ENCODE results near the gene GAREM1. TPM values are rescaled to one million over a fixed set of nuclear protein-coding genes. Genes with fewer than 3 reads are reported as not detected.
A peak's percentile ranks its signal among the peaks of the same experiment; 100 is the strongest.

The GAREM1 gene
- total RNA-seq, 1 donor from 2014 or later: 11.5 TPM

DNA sequence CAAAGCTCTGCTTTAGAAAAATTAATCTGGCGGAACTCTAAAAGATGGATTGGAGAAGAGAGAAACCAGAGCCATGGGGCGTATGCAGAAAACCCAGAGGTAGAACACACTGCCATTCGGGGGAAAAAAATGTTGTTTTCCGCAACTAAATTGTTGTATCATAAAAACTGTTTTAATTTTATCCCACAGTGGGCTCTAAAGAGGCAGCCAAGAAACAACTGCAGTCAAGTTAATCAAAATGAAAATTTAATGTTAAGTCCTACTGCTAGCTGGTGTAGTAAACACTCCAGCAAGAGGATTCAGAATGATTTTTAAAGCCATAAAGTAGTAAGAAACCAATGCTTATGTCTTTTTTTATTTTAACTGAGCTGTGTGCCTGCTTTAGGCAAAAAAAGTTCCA lies 69.1 kb downstream of the GAREM1 start:
- no peak overlapping the region for H3K27ac ChIP-seq
- TF ChIP-seq, protein P1, sequence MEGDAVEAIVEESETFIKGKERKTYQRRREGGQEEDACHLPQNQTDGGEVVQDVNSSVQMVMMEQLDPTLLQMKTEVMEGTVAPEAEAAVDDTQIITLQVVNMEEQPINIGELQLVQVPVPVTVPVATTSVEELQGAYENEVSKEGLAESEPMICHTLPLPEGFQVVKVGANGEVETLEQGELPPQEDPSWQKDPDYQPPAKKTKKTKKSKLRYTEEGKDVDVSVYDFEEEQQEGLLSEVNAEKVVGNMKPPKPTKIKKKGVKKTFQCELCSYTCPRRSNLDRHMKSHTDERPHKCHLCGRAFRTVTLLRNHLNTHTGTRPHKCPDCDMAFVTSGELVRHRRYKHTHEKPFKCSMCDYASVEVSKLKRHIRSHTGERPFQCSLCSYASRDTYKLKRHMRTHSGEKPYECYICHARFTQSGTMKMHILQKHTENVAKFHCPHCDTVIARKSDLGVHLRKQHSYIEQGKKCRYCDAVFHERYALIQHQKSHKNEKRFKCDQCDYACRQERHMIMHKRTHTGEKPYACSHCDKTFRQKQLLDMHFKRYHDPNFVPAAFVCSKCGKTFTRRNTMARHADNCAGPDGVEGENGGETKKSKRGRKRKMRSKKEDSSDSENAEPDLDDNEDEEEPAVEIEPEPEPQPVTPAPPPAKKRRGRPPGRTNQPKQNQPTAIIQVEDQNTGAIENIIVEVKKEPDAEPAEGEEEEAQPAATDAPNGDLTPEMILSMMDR (IDR thresholded peaks at IDR 0.05): no peak
- no peak overlapping the region for H3K4me3 ChIP-seq
- H3K36me3 ChIP-seq: no peaks in the 10 kb centered on the region
- intact Hi-C loops (cut with DNase I): no loop called here
- ATAC-seq (no peak), DNase-seq (no peak)
- no peaks in the 10 kb centered on the region for H3K9me3 ChIP-seq
- no peaks in the 10 kb centered on the region for H3K4me1 ChIP-seq
- H3K27me3 ChIP-seq: no peaks in the 10 kb centered on the region

DNA sequence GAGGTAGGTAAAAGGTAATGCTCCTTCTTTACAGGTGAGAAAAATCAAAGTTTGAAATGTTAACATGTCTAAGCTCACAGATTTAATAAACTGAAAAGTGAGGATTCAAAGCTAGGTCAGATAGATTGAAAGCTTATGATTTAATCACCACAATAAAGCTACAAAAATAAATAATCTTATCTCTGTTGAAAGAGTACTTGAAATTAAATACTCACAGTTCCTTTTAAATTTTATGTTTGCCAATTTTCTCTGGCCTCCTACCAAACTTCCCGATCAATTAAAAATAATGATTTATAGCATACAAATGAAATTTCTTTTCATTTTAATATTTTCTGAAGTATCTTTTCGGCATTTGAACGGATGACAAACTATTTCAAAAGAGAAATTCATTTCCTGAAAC lies 77.3 kb downstream of the GAREM1 start:
- no peak for DNase-seq
- H3K9me3 ChIP-seq: no peaks in the 10 kb centered on the region
- H3K36me3 ChIP-seq: no peaks in the 10 kb centered on the region
- TF ChIP-seq, protein P1 (IDR thresholded peaks at IDR 0.05): no peak
- ATAC-seq: no peak
- intact Hi-C loops (cut with DNase I): no loop called here
- H3K27ac ChIP-seq: no peak overlapping the region
- H3K27me3 ChIP-seq: no peaks in the 10 kb centered on the region
- H3K4me3 ChIP-seq: no peak overlapping the region
- no peaks in the 10 kb centered on the region for H3K4me1 ChIP-seq

DNA sequence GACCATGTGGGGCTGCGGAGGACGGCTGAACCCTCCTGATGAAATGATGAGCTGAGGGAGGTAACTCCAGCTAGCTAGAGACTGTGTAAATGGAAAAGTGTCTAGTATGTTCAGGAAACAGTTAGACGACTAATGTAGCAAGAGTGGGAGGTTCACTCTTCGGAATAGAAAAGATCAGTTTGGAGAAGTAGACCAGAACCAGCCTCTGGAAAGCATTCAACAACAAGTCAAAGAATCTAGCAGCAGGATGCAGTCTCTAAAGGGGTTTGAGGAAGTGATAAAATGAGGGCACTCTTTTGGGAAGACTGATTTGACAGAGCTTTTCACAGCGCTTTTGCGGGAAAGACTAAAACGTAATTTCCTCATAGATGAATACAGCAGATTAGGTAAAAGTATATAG lies 79.6 kb downstream of the GAREM1 start:
- no peak overlapping the region for H3K4me3 ChIP-seq
- H3K27me3 ChIP-seq: no peaks in the 10 kb centered on the region
- TF ChIP-seq, protein P1 (IDR thresholded peaks at IDR 0.05): no peak
- ATAC-seq: no peak
- no peaks in the 10 kb centered on the region for H3K9me3 ChIP-seq
- H3K4me1 ChIP-seq: no peaks in the 10 kb centered on the region
- DNase-seq: no peak
- intact Hi-C loops (cut with DNase I): no loop called here
- no peak overlapping the region for H3K27ac ChIP-seq
- no peaks in the 10 kb centered on the region for H3K36me3 ChIP-seq

DNA sequence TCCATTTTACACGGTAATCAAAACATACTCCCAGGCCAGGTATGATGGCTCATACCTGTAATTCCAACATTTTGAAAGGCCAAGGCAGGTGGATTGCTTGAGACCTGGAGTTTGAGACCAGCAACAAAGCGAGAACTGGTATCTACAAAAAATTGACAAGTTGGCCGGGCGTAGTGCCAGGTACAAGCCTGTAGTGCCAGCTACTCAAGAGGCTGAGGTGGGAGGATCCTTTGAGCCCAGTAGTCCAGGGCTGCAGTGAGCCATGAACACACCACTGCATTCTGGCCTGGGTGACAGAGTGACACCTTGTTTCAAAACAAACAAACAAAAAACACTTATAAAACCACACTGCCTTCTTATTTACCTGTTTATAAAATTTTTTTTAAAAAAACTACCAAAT lies 80.8 kb downstream of the GAREM1 start:
- H3K4me3 ChIP-seq: no peak overlapping the region
- TF ChIP-seq, protein P1 (IDR thresholded peaks at IDR 0.05): no peak
- H3K27me3 ChIP-seq: no peaks in the 10 kb centered on the region
- ATAC-seq (peak; percentile 82), DNase-seq (peak; percentile 82)
- no peaks in the 10 kb centered on the region for H3K9me3 ChIP-seq
- no peaks in the 10 kb centered on the region for H3K36me3 ChIP-seq
- H3K4me1 ChIP-seq: no peaks in the 10 kb centered on the region
- H3K27ac ChIP-seq: no peak overlapping the region
- intact Hi-C loops (cut with DNase I): no loop called here

DNA sequence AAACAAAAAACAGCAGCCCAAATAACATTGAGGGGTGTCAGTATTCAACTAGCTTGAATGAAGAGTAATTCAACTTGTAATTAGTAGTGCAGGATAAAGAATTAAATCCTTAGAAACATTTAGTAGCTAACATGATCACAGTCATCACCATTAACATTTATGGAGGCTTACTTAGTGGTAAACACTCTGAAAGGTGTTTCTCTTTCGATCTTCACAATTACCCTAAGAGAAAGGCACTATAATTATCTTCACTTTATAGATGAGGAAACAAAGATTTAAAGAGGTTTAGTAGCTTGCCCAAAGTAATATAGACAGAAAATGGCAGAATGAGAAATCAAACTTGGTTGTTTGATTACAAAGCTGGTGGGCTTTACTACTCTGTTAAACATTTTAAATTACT lies 81.5 kb downstream of the GAREM1 start:
- TF ChIP-seq, protein P1 (IDR thresholded peaks at IDR 0.05): no peak
- Histone ChIP-seq H3K27ac (no peak overlapping the region), H3K4me1 (no peaks in the 10 kb centered on the region), H3K36me3 (no peaks in the 10 kb centered on the region), H3K4me3 (no peak overlapping the region), H3K27me3 (no peaks in the 10 kb centered on the region), H3K9me3 (no peaks in the 10 kb centered on the region)
- ATAC-seq: no peak
- DNase-seq: no peak
- intact Hi-C loops (cut with DNase I): no loop called here

DNA sequence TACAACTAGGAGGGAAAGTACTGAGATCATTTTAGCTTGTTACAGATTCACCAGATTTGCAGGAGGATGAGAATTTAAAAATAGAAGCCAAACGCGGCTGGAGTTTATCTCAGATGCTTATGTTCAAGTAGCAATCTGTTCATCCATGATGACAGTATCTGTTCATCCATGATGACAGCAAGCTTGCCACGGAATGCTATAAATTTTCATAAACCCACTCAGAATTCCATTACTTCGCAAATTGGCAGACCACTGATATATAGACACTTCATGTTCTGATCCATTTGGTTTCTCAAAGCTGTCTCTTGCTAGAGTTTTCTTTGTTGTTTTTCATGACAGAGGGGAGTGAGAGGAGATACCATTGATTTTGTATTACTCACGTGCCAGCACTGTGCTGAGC lies 84.2 kb downstream of the GAREM1 start:
- Histone ChIP-seq H3K36me3 (no peaks in the 10 kb centered on the region), H3K4me3 (no peak overlapping the region), H3K4me1 (peaks cover 4% of the 10 kb centered on the region), H3K9me3 (no peaks in the 10 kb centered on the region), H3K27ac (no peak overlapping the region), H3K27me3 (no peaks in the 10 kb centered on the region)
- intact Hi-C loops (cut with DNase I): no loop called here
- no peak for DNase-seq
- no peak for ATAC-seq
- TF ChIP-seq, protein P1 (IDR thresholded peaks at IDR 0.05): no peak

All from upper lobe of right lung (tissue), 1 donor.